ENCODE results near the gene CXorf65.

Gene CXorf65

GRCh38 chrX:71106427-71106826 is at the start of gene CXorf65:
Gene CXorf65 (minus strand): TSS chrX:71106740. CDS start chrX:71106556, 184 bp downstream.
- H3K27me3 ChIP-seq (ENCODE audit: insufficient read depth, low read depth, severe bottlenecking): no peaks in the 10 kb centered on the region
- no peak for DNase-seq
- no peak within 1 kb of the TSS for H3K27ac ChIP-seq
- H3K4me3 ChIP-seq (ENCODE audit: low read depth, low read length): no peak within 1 kb of the TSS
- no peaks in the 10 kb centered on the region for H3K36me3 ChIP-seq
- H3K9me3 ChIP-seq (ENCODE audit: severe bottlenecking): no peaks in the 10 kb centered on the region
- no peak for TF ChIP-seq CTCF (IDR thresholded peaks at IDR 0.05; ENCODE audit: low read depth, low read length)

GRCh38 chrX:71154641-71155040 is 48.1 kb upstream of the CXorf65 start:
- Histone ChIP-seq H3K36me3 (no peaks in the 10 kb centered on the region), H3K9me3 (ENCODE audit: severe bottlenecking) (no peaks in the 10 kb centered on the region), H3K4me3 (ENCODE audit: low read depth, low read length) (no peak overlapping the region), H3K27ac (no peak overlapping the region), H3K27me3 (ENCODE audit: insufficient read depth, low read depth, severe bottlenecking) (peaks cover 18% of the 10 kb centered on the region)
- DNase-seq: no peak
- no peak for TF ChIP-seq CTCF (IDR thresholded peaks at IDR 0.05; ENCODE audit: low read depth, low read length)

- no peak overlapping the region for H3K27ac ChIP-seq
Observed at GRCh38 chrX:71154196-71154595, 47.7 kb upstream of the CXorf65 start.

GRCh38 chrX:71151366-71151765 is 44.8 kb upstream of the CXorf65 start:
- Histone ChIP-seq H3K27me3 (ENCODE audit: insufficient read depth, low read depth, severe bottlenecking) (peaks cover 18% of the 10 kb centered on the region), H3K36me3 (no peaks in the 10 kb centered on the region), H3K27ac (no peak overlapping the region), H3K4me3 (ENCODE audit: low read depth, low read length) (no peak overlapping the region), H3K9me3 (ENCODE audit: severe bottlenecking) (no peaks in the 10 kb centered on the region)
- DNase-seq: no peak
- TF ChIP-seq CTCF (IDR thresholded peaks at IDR 0.05; ENCODE audit: low read depth, low read length): no peak

More at GRCh38 chrX:71154196-71154595, 47.7 kb upstream of the CXorf65 start:
- Histone ChIP-seq H3K4me3 (ENCODE audit: low read depth, low read length) (no peak overlapping the region), H3K36me3 (no peaks in the 10 kb centered on the region), H3K27me3 (ENCODE audit: insufficient read depth, low read depth, severe bottlenecking) (peaks cover 18% of the 10 kb centered on the region), H3K9me3 (ENCODE audit: severe bottlenecking) (no peaks in the 10 kb centered on the region)
- TF ChIP-seq CTCF (IDR thresholded peaks at IDR 0.05; ENCODE audit: low read depth, low read length): no peak
- DNase-seq: no peak

- no peaks in the 10 kb centered on the region for H3K36me3 ChIP-seq
- no peak for DNase-seq
- TF ChIP-seq CTCF (IDR thresholded peaks at IDR 0.05; ENCODE audit: low read depth, low read length): no peak
- H3K27me3 ChIP-seq (ENCODE audit: insufficient read depth, low read depth, severe bottlenecking): peaks cover 18% of the 10 kb centered on the region
- H3K27ac ChIP-seq: no peak overlapping the region
- H3K4me3 ChIP-seq (ENCODE audit: low read depth, low read length): no peak overlapping the region
- no peaks in the 10 kb centered on the region for H3K9me3 ChIP-seq (ENCODE audit: severe bottlenecking)
Observed at GRCh38 chrX:71148278-71148663, 41.7 kb upstream of the CXorf65 start.

GRCh38 chrX:71147496-71148277 is 41.1 kb upstream of the CXorf65 start:
- Histone ChIP-seq H3K9me3 (ENCODE audit: severe bottlenecking) (no peaks in the 10 kb centered on the region), H3K36me3 (no peaks in the 10 kb centered on the region), H3K27ac (no peak overlapping the region), H3K27me3 (ENCODE audit: insufficient read depth, low read depth, severe bottlenecking) (peaks cover 17% of the 10 kb centered on the region), H3K4me3 (ENCODE audit: low read depth, low read length) (no peak overlapping the region)
- DNase-seq: no peak
- TF ChIP-seq CTCF (IDR thresholded peaks at IDR 0.05; ENCODE audit: low read depth, low read length): no peak
